ENCODE data around the gene TRIM17.

DNA sequence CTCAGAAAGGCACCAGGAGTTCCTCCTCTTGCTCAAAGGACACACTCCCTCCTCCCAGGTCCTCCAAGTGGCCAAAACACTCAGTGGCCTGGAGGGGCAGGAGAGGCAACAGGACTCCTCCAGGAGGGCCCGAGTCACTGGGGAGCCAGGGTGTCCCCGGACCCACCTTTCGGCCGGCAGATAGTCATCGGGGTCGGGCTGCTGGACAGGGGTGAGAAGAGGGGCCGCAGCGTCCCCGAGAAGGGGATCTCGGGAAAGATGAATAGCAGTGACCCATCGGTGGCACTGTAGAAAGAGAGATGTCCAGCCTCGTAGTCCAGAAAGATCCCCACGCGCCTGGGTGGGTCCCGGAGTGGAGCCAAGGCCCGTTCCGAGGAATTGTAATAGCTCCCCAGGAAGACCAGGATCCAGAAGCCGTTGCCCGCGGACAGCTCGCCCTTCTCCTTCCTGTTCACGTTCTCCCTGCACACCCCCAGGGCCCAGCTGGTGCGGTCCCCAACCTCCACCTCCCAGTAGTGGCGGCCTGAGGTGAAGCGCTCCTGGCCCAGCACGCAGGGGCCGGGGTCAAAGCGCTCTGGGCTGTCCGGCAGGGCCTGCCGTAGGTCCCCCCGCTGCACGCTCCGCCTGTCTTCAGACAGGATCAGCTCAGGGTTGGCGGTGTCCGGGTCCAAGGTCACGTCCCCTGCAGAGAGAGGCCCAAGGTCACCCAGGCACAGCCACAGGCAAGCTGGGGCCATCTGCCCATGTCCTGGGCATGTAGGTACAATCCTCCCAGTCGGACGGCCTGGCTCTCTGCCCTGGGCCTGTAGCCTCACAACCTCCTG lies 21.9 kb downstream of the TRIM17 start:
- TF ChIP-seq, protein P1, sequence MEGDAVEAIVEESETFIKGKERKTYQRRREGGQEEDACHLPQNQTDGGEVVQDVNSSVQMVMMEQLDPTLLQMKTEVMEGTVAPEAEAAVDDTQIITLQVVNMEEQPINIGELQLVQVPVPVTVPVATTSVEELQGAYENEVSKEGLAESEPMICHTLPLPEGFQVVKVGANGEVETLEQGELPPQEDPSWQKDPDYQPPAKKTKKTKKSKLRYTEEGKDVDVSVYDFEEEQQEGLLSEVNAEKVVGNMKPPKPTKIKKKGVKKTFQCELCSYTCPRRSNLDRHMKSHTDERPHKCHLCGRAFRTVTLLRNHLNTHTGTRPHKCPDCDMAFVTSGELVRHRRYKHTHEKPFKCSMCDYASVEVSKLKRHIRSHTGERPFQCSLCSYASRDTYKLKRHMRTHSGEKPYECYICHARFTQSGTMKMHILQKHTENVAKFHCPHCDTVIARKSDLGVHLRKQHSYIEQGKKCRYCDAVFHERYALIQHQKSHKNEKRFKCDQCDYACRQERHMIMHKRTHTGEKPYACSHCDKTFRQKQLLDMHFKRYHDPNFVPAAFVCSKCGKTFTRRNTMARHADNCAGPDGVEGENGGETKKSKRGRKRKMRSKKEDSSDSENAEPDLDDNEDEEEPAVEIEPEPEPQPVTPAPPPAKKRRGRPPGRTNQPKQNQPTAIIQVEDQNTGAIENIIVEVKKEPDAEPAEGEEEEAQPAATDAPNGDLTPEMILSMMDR (IDR thresholded peaks at IDR 0.05): no peak
- TF ChIP-seq POLR2A (IDR thresholded peaks at IDR 0.05): no peak
